Loucy (cell line): Measurements from ENCODE around the gene SLC25A12.

Experiments
- CTCF ChIP-seq: fragments of 200-600 bp; sonication (generic); conservative IDR thresholded peaks from 2 replicates; pipeline ENCODE4 v1.5.1; 2014; ENCODE audit warnings: mild to moderate bottlenecking, antibody characterized with exemption, low read length
- EZH2phosphoT487 ChIP-seq: fragments of 200-600 bp; IDR thresholded peaks from 2 replicates; pipeline ENCODE4 v1.6.1; 2018; ENCODE audit warnings: antibody characterized with exemption, mild to moderate bottlenecking, moderate library complexity, borderline replicate concordance

- TF ChIP-seq CTCF (no peak), EZH2phosphoT487 (no peak)
Measured at GRCh38 chr2:171879865-171880264, 14.2 kb downstream of the SLC25A12 start.
